ENCODE results near the gene ZNF385D.
"Not testable (repeated sequence)": the region's sequence is repeated elsewhere in the genome, so short reads cannot be mapped to it uniquely, and the experiment has no call there.

The ZNF385D gene

DNA sequence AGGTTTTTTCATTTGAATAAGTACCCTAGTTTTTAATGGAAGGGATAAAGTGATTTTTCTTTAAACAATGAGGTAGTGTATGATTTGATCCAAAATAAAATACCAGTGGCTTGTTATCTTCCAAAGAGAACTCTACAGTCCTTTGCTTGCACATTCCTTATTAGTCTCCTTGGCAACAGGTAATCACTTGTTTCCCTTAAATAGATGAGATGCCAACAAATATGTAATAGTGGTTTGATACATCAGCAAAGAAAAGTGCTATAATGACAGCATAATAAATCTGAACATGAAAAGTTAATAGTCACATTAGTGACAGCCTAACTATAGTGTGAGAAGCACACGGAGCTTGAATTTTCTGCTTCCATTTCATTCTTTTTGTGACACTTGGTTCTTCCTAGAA is 360.2 kb downstream of the ZNF385D start:
- H3K4me3 ChIP-seq (ENCODE audit: low read depth, low read length) = no peak overlapping the region
- TF ChIP-seq, protein P1, sequence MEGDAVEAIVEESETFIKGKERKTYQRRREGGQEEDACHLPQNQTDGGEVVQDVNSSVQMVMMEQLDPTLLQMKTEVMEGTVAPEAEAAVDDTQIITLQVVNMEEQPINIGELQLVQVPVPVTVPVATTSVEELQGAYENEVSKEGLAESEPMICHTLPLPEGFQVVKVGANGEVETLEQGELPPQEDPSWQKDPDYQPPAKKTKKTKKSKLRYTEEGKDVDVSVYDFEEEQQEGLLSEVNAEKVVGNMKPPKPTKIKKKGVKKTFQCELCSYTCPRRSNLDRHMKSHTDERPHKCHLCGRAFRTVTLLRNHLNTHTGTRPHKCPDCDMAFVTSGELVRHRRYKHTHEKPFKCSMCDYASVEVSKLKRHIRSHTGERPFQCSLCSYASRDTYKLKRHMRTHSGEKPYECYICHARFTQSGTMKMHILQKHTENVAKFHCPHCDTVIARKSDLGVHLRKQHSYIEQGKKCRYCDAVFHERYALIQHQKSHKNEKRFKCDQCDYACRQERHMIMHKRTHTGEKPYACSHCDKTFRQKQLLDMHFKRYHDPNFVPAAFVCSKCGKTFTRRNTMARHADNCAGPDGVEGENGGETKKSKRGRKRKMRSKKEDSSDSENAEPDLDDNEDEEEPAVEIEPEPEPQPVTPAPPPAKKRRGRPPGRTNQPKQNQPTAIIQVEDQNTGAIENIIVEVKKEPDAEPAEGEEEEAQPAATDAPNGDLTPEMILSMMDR (IDR thresholded peaks at IDR 0.05; ENCODE audit: low read depth, low read length) = no peak

DNA sequence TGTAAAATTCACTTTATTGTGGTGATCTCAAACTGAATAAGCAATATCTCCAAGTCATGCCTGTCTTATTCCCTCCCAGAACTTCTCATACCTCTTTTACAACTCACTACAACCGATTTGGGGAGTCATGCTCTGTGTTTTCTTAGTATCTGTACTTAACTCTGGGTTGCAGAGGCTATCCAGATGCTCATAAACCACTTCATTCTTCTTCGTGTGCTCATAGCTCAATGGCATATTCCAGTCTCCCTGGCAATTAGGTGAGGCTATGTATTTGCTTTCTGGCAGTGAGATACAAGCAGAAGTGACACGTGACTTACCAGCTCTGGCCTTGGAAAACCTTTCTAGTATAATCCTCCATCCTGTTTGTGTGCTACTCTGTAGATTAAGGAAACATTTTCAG is 360.9 kb downstream of the ZNF385D start:
- TF ChIP-seq, protein P1 (IDR thresholded peaks at IDR 0.05; ENCODE audit: low read depth, low read length) = no peak
- no peak overlapping the region for H3K4me3 ChIP-seq (ENCODE audit: low read depth, low read length)

DNA sequence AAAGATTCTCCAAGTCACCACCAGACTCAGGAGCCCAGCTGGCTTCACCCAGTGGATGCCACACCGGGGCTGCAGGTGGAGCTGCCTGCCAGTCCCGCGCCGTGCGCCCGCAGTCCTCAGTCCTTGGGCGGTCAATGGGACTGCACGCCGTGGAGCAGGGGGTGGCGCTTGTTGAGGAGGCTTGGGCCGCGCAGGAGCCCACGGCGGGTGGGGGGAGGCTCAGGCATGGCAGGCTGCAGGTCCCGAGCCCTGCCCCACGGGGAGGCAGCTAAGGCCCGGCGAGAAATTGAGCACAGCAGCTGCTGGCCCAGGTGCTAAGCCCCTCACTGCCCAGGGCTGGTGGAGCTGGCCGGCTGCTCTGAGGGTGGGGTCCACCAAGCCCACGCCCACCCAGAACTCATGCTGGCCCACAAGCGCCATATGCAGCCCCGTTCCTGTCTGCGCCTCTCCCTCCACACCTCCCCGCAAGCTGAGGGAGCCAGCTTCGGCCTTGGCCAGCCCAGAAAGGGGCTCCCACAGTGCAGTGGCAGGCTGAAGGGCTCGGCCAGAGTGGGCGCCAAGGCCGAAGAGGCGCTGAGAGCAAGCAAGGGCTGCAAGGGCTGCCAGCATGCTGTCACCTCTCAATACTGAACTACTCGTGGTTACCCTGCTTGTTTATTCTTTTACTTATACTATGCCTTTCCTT is 363.7 kb downstream of the ZNF385D start:
- H3K4me3 ChIP-seq (ENCODE audit: low read depth, low read length) = not testable (repeated sequence)

DNA sequence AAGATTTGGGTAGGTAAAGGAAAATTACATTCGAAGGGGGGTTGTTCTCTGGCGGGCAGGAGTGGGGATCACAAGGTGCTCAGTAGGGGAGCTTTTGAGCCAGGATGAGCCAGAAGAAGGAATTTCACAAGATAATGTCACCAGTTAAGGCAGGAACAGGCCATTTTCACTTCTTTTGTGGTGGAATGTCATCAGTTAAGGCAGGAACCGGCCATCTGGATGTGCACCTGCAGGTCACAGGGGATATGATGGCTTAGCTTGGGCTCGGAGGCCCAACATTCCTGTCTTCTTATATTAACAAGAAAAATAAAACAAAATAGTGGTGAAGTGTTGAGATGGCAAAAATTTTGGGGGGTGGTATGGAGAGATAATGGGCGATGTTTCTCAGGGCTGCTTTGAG is 373.0 kb downstream of the ZNF385D start:
- not testable (repeated sequence) for H3K4me3 ChIP-seq (ENCODE audit: low read depth, low read length)

DNA sequence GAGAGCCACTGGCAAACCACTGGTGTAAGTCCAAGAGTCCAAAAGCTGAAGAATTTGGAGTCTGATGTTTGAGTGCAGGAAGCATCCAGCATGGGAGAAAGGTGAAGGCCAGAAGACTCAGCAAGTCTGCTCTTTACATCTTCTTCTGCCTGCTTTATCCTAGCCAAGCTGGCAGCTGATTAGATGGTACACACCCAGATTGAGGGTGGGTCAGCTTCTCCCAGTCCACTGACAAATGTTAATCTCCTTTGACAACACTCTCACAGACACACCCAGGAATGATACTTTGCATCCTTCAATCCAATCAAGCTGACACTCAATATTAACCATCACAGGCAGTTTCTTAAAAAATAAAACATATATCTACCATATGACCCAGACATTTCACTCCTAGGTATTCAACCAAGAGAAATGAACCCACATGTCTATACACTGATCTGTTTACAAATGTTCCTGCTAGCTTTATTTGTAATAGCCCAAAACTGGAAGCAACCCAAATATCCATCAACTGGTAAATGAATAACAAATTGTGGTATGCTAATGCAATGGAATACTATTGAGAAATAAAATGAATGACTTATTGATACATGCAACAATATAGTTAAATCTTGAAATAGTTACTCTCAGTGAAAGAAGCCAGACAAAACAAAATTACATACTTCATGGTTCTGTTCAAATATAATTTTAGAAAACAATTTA is 373.8 kb downstream of the ZNF385D start:
- H3K4me3 ChIP-seq (ENCODE audit: low read depth, low read length) = no peak overlapping the region
- TF ChIP-seq, protein P1 (IDR thresholded peaks at IDR 0.05; ENCODE audit: low read depth, low read length) = no peak

DNA sequence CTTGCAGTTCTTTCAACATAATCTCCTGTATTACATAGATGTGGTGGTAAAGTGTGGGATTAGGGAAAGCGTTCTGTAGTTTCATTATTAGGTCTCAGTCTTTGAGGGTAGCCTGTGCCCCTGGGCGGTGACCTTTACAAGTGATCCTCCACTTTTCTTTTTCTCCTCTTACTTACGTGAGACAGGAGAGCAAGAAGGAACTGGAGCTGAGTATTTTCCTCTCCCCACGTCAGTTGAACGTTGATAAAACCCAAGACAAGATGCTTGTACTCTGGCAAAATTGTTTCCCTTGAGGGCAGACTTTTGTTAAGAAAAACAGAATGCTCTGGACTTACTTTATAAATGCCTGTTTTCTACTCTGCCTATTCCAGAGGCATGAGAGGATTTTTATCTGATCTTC is 378.7 kb downstream of the ZNF385D start:
- TF ChIP-seq, protein P1 (IDR thresholded peaks at IDR 0.05; ENCODE audit: low read depth, low read length) = no peak

More for the DNA sequence above, 378.7 kb downstream of the ZNF385D start:
- no peak overlapping the region for H3K4me3 ChIP-seq (ENCODE audit: low read depth, low read length)
